Ovary (tissue), 9 donors: ENCODE measurements around the gene HOATZ. TPM values are rescaled to one million over a fixed set of nuclear protein-coding genes. Genes with fewer than 3 reads are reported as not detected.

Experiments
- DNase-seq, 5 donors: peaks; one replicate each; pipeline ENCODE4 v3.0.0-alpha.2; 2019 to 2020
- H3K27ac ChIP-seq, 2 donors: fragments of 200-600 bp; one replicate each; pipeline versions ENCODE4 v1.5.1 to v1.8.0; 2019 to 2022
- H3K27me3 ChIP-seq: fragments of 200-600 bp; one replicate; pipeline ENCODE4 v1.8.0; 2022
- H3K36me3 ChIP-seq: fragments of 200-600 bp; sonication (generic); one replicate; pipeline ENCODE4 v1.5.1; 2019
- H3K4me1 ChIP-seq: one replicate; pipeline ENCODE4 v1.8.1; 2013; ENCODE audit warnings: mild to moderate bottlenecking, moderate library complexity; ENCODE audit not compliant: insufficient read depth
- H3K4me3 ChIP-seq: fragments of 200-600 bp; sonication (generic); one replicate; pipeline ENCODE4 v1.5.1; 2017
- H3K9me3 ChIP-seq, 2 donors: fragments of 200-600 bp in 1 of 2; sonication (generic) in 1 of 2; one replicate each; pipeline versions ENCODE4 v1.5.1 to v1.8.1; 2013 to 2019; ENCODE audit warnings: mild to moderate bottlenecking in 1 of 2, moderate library complexity in 1 of 2
- EP300 ChIP-seq: sonication (generic); formaldehyde crosslinking; IDR thresholded peaks from one replicate; pipeline ENCODE4 v1.6.1; 2017; ENCODE audit warnings: antibody characterized with exemption
- POLR2A ChIP-seq: fragments of 450-650 bp; IDR thresholded peaks from one replicate; pipeline ENCODE4 v1.6.1; 2017; ENCODE audit warnings: antibody characterized with exemption, mild to moderate bottlenecking, moderate library complexity
- WGBS, 3 donors: extraction: QIAGEN DNeasy Blood & Tissue Kit in 1 of 3; methylation state at CpG; one replicate each; pipeline versions ENCODE4 v1.1.5 to v1.1.7; 2013 to 2017; 5-methylcytosine and 5-hydroxymethylcytosine counted together
- intact Hi-C, 4 donors: fragments of 100-400 bp; cut with DNase I; formaldehyde crosslinking; loops; one replicate each; pipeline versions ENCODE4 v1.11.0 to v1.15.1; 2022 to 2023
- polyA plus RNA-seq, 2 donors: library from polyadenylated mRNA; stranded (reverse); fragments of 200-250 nt in 1 of 2; fragments of 350-450 nt in 1 of 2; fragmentation: Illumina TruSeq in 1 of 2; extraction: RNeasy Lipid Tissue Mini Kit (QIAGEN cat#74804) in 1 of 2; gene quantifications; one replicate each; pipeline ENCODE4 v1.2.3, GENCODE V29; 2013 to 2014
- total RNA-seq, 7 donors: library from RNA; depleted of rRNA in 2 of 7; stranded (reverse); fragments of >200 nt in 2 of 7; fragmentation: NEBNext Ultra II Directional in 3 of 7; extraction: Animal tissue kit (Norgen Biotek cat#: 25700) in 3 of 7; gene quantifications; one replicate each; pipeline versions ENCODE4 v1.1.0 to v1.2.4, GENCODE V29; 2016 to 2023
- TF ChIP-seq, protein P1 (sequence below), 3 donors: fragments of 450-650 bp in 2 of 3; fragments of 200-600 bp in 1 of 3; IDR thresholded peaks; one replicate each; pipeline versions ENCODE4 v1.5.1 to v1.8.0; 2016 to 2022; ENCODE audit warnings: antibody characterized with exemption in 3 of 3, mild to moderate bottlenecking in 1 of 3
- donor health status: DM: no; HTN: no; CAD: no; lungs with moderate emphysema.
- donor health status: DM: no; HTN: no; CAD: no.
- donor health status: Bipolar disorder and iron deficiency.
- donor health status: DM: yes; HTN: yes; CAD: no.
- donor health status: DM: no; HTN: no; CAD: no.
- donor health status: DM: yes; HTN: yes; CAD: no.

The HOATZ gene
- total and polyA plus RNA-seq, 9 donors, result 0.34 to 30.8 (median 1.9) TPM; not detected in 3

DNA sequence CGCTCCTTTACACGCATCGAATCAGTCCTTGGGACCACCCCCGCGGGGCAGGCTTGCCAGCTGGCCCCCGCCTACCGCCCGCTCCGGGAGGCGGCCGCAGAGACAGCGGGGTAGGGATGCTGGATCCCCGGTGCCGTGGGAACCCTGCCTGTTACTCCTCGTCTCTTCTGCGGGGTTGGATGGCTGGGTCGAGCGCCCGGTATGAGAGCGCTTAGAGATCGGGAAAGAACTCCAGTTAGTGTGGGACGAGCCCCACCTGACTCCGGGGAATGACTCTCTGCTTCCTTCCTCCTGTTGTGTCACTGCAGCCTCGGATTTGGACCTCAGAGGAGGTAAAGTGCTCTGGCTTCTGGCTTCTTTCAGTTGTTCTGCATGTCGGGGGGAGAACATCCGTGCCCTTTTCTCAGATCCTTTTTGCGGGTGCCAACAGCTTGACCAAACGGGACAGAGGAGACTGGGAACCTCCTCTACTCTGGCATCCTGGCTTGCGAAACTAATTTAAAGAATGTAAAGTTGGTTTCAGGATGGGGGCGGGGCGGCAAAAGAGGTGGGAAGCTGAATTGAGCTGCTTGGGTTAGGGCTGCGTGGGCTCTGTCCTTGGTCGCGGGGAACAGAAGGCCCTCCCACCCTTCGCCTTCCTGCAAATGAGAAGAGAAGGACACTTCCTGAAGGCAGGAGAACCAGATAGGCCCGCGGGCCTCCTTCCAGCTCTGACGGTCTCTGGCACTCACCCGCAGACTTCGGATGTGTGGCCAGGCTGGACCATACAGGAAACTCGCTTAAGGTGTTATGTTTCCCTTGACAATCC lies 26.9 kb downstream of the HOATZ start:
- Histone ChIP-seq H3K4me1 (no peaks in the 10 kb centered on the region), H3K4me3 (peak overlapping the region; percentile 61), H3K9me3 (no peaks in the 10 kb centered on the region), H3K36me3 (no peaks in the 10 kb centered on the region), H3K27ac (peak overlapping the region; percentile 75 to 86), H3K27me3 (no peaks in the 10 kb centered on the region)
- peak; percentile 69 to 83 (median 80) for DNase-seq
- no peak for TF ChIP-seq EP300
- TF ChIP-seq, protein P1, sequence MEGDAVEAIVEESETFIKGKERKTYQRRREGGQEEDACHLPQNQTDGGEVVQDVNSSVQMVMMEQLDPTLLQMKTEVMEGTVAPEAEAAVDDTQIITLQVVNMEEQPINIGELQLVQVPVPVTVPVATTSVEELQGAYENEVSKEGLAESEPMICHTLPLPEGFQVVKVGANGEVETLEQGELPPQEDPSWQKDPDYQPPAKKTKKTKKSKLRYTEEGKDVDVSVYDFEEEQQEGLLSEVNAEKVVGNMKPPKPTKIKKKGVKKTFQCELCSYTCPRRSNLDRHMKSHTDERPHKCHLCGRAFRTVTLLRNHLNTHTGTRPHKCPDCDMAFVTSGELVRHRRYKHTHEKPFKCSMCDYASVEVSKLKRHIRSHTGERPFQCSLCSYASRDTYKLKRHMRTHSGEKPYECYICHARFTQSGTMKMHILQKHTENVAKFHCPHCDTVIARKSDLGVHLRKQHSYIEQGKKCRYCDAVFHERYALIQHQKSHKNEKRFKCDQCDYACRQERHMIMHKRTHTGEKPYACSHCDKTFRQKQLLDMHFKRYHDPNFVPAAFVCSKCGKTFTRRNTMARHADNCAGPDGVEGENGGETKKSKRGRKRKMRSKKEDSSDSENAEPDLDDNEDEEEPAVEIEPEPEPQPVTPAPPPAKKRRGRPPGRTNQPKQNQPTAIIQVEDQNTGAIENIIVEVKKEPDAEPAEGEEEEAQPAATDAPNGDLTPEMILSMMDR (IDR thresholded peaks at IDR 0.05), result no peak
- peak; percentile 27 for TF ChIP-seq POLR2A
- 3 to 5% (median 3%) methylated on average over 40 to 41 of the region's 41 CpGs for WGBS, 3 donors
- intact Hi-C loops, result no loop called here

DNA sequence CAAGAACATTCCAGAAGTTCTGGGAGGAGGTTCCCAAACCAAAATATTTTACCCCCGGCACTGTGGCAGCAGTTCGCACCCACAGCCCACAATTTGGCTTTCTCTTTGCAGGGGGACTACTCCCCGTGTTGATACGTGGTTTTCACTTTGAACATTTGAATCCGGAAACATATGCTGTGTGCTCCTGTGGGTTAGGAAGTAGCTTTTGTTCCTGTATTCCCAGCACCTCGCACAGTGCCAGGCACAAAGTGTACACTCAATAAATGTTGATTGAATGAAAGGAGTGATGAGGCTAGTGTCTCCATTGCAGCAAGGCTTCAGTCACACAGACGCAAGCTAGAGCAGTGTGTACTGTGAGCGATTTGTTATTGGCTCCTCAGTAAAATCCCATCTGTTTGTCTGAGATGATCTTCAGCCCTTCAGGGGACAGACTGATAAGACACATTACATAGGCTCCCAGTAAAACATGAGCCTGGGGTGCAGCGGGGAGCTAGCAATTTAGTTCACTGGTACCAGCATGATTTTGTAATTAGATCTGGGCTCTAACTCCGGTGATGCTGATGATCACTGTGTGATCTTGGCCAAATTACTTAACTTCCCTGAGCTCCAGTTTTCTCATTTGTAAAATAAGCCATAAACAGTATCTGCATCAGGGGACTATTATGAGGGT lies 28.2 kb downstream of the HOATZ start:
- Histone ChIP-seq H3K4me3 (no peak overlapping the region), H3K9me3 (no peaks in the 10 kb centered on the region), H3K36me3 (no peaks in the 10 kb centered on the region), H3K4me1 (no peaks in the 10 kb centered on the region), H3K27me3 (no peaks in the 10 kb centered on the region), H3K27ac (no peak overlapping the region)
- intact Hi-C loops, result no loop called here
- 79 to 87% (median 82%) methylated on average over 10 of the region's 10 CpGs for WGBS, 3 donors
- DNase-seq, result no peak
- TF ChIP-seq EP300 (no peak), POLR2A (no peak)
- TF ChIP-seq, protein P1 (IDR thresholded peaks at IDR 0.05), result no peak

DNA sequence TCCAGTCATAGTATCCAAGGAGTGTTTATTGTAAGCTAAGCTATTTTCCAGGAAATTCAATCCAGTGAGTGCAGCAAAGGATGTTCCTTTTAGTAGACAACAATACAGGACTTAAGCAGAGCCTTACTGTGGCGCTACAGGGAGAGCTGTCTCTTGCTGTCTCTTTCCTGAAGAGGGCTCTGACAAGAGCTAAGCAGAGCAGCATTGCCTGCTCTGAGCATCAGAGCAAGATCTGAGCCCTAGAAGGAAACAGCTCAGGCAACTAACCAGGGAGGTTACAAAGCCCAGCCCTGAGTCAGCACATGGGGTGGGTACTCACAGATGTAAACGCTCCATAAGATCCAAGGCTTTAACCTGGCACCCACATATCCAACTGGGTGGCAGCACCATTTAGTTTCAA lies 33.9 kb downstream of the HOATZ start:
- Histone ChIP-seq H3K27ac (no peak overlapping the region), H3K36me3 (no peaks in the 10 kb centered on the region), H3K9me3 (no peaks in the 10 kb centered on the region), H3K4me1 (no peaks in the 10 kb centered on the region), H3K4me3 (no peak overlapping the region), H3K27me3 (no peaks in the 10 kb centered on the region)
- 89 to 93% (median 93%) methylated on average over 2 of the region's 2 CpGs for WGBS, 3 donors
- TF ChIP-seq, protein P1 (IDR thresholded peaks at IDR 0.05), result no peak
- TF ChIP-seq POLR2A, result no peak
- TF ChIP-seq EP300, result no peak
- DNase-seq, result no peak
- intact Hi-C loops, result no loop called here

DNA sequence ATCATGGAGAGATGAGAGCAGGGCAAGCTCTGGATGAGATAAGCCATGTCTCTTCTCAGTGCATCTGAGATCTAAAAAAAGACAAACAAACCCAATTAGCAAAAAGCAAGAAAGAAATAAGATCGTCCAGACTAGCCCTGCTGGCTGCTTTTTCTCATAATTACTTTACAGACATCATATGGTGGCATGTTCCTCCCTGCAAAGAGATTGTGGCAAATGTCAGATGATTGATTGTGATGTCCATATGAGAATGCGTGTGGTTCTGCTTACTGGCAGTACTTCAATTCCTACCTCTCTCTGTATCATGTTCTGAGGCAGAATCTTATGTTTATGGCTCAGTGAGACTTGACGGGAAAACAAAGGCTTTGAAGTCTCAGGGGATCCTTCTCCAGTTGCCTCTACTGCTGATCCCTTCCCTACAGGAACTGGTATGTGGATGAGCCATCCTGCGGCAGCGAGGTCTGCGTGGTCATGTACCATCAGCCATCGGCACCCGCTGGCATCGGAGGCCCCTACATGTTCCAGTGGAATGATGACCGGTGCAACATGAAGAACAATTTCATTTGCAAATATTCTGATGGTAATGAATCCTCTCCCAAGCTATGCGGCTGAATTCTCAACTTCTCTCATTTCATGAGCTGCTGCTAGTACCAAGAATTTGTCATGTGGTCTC lies 34.8 kb downstream of the HOATZ start:
- 85 to 87% (median 87%) methylated on average over 11 of the region's 11 CpGs for WGBS, 3 donors
- no peak overlapping the region for H3K27ac ChIP-seq
- H3K4me1 ChIP-seq, result no peaks in the 10 kb centered on the region
- H3K27me3 ChIP-seq, result no peaks in the 10 kb centered on the region
- no peak for TF ChIP-seq POLR2A
- H3K9me3 ChIP-seq, result no peaks in the 10 kb centered on the region
- intact Hi-C loops, result no loop called here
- H3K36me3 ChIP-seq, result no peaks in the 10 kb centered on the region
- DNase-seq, result no peak
- no peak overlapping the region for H3K4me3 ChIP-seq
